C4-2B (cell line): ENCODE data around the gene CELSR1.

Experiments used
- ZFX ChIP-seq: fragments of 450-650 bp; IDR thresholded peaks from 2 replicates; pipeline ENCODE4 v1.6.1; 2017
- TF ChIP-seq, protein P1 (sequence below): fragments of 450-650 bp; conservative IDR thresholded peaks from 2 replicates; pipeline ENCODE4 v1.5.1; 2017; ENCODE audit warnings: mild to moderate bottlenecking

DNA sequence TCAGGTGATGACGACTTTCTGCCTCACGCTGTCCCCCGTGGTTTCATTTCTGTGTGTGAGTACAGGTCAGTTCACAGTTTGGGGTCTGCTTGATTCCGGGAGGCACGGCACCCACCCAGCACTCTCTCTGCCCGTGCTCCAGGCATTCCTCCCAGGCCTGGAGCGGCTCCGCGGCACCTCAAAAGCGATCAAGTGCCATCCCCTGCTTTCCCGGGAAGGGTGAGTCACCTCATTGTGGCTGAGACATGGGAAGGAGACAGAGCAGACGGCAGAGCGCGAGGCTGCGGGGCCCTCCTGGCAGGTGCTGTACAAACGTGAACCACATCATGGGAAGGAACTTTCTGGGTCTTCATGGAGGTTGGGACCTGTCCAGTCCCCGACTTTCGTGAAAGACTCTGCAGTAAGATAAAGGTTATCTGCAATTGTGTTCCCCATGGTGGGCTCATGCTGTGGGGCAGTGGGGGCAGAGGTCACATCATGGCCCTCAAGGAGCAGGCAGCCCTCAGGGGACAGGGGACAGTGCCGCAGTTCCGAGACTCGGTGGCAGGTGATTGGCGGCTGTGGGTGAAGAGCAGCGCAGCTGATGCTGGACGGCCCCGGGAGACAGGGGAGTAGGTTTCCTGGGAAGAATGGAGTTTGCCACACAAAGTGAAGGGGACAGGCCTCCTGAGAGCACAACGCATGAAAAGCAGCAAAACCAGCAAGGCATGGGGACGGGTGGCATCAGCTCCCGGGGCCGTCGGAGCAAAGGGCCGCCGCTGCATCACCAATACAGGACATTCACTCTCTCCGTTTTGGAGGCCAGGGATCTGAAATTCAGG is 65.3 kb downstream of the CELSR1 start:
- TF ChIP-seq, protein P1, sequence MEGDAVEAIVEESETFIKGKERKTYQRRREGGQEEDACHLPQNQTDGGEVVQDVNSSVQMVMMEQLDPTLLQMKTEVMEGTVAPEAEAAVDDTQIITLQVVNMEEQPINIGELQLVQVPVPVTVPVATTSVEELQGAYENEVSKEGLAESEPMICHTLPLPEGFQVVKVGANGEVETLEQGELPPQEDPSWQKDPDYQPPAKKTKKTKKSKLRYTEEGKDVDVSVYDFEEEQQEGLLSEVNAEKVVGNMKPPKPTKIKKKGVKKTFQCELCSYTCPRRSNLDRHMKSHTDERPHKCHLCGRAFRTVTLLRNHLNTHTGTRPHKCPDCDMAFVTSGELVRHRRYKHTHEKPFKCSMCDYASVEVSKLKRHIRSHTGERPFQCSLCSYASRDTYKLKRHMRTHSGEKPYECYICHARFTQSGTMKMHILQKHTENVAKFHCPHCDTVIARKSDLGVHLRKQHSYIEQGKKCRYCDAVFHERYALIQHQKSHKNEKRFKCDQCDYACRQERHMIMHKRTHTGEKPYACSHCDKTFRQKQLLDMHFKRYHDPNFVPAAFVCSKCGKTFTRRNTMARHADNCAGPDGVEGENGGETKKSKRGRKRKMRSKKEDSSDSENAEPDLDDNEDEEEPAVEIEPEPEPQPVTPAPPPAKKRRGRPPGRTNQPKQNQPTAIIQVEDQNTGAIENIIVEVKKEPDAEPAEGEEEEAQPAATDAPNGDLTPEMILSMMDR = no peak
- no peak for TF ChIP-seq ZFX
